ENCODE results near the gene IPO9.
A peak's percentile ranks its signal among the peaks of the same experiment; 100 is the strongest.
"Not testable (repeated sequence)": the region's sequence is repeated elsewhere in the genome, so short reads cannot be mapped to it uniquely, and the experiment has no call there.

IPO9 gene

DNA sequence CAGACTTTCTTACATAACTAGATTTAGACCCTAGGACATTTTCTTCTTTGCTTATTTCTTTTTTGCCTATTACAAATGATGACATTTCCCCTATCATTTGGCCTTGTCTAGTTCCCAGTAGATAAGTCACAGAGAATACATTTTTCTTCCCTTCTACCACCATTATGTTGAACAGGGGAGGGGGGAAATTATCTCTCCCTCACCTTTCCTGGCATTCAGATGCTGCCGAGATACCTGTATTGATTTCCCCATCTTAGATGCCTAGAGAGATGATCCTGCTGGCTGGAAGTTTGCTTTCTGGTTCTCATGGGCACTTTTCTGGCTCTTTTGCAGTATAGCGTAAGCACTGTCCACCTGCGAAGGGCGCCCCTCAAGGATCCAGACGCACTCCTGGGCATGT, 5.7 kb downstream of the IPO9 start:
- WGBS, result 94% methylated on average over 5 of the region's 5 CpGs
- Histone ChIP-seq H3K4me1 (ENCODE audit: control insufficient read depth, insufficient read depth, low read depth, low read length) (no peaks in the 10 kb centered on the region), H2BK15ac (ENCODE audit: low read depth, poor library complexity, severe bottlenecking) (no peak overlapping the region), H3K14ac (ENCODE audit: low read length in 2 of 2) (no peak overlapping the region), H4K8ac (ENCODE audit: low read length) (no peak overlapping the region), H2BK120ac (ENCODE audit: low read depth, low read length) (no peak overlapping the region), H3K23ac (ENCODE audit: low read length in 2 of 2) (no peak overlapping the region), H3K4me2 (ENCODE audit: low read length, poor library complexity, severe bottlenecking) (no peak overlapping the region), H3K9ac (ENCODE audit: low read length) (no peak overlapping the region), H3K79me1 (replicated peaks; ENCODE audit: low read length, poor library complexity, severe bottlenecking) (peaks cover 2% of the 10 kb centered on the region), H3K9me3 (ENCODE audit: control insufficient read depth, low read length) (no peaks in the 10 kb centered on the region), H3K36me3 (ENCODE audit: control insufficient read depth in 1 of 2, insufficient read depth in 2 of 2, low read depth in 1 of 2, low read length in 2 of 2) (peaks cover 2 to 11% of the 10 kb centered on the region in 2 experiments), H3K18ac (ENCODE audit: low read depth in 1 of 2, low read length in 2 of 2) (no peak overlapping the region), H3K27ac (ENCODE audit: low read length, poor library complexity, severe bottlenecking) (no peak overlapping the region), H2BK5ac (ENCODE audit: low read depth, low read length, poor library complexity, severe bottlenecking) (no peak overlapping the region), H2BK12ac (ENCODE audit: low read length in 2 of 2) (no peak overlapping the region), H2AFZ (ENCODE audit: low read depth, low read length) (no peak overlapping the region), H3K4me3 (ENCODE audit: insufficient read depth in 1 of 2, low read depth in 1 of 2, low read length in 2 of 2) (no peak overlapping the region), H4K91ac (ENCODE audit: low read length) (no peak overlapping the region), H3K27me3 (ENCODE audit: control insufficient read depth in 1 of 2, insufficient read depth in 1 of 2, low read length in 2 of 2) (no peaks in the 10 kb centered on the region), H2AK5ac (ENCODE audit: low read length, severe bottlenecking) (no peak overlapping the region), H3K4ac (ENCODE audit: low read depth in 1 of 2, low read length in 2 of 2) (no peak overlapping the region)
- no peak for DNase-seq

DNA sequence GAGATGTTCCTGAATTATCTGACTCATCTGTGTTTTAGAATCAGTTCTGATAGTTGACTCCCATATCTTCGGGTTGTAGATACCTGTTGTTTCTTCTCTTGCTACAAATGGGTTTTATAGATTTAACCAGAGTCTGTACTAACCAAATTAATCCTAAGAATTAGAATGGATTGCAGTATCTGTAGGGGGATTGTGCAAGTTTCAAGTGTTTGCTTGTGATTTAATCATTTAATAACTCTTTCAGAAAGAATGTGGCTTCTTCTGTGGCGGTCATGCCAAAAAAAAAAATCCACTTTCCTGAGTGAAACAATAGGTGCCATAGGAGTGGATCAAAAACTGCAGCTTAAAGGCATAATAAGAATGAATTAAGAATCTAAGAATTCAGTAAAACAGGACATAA, 9.4 kb downstream of the IPO9 start:
- no peak overlapping the region for H2BK5ac ChIP-seq (ENCODE audit: low read depth, low read length, poor library complexity, severe bottlenecking)

GRCh38 chr1:201839089-201839488, 10.1 kb downstream of the IPO9 start:
- not testable (repeated sequence) for H2AK5ac ChIP-seq (ENCODE audit: low read length, severe bottlenecking); H3K14ac ChIP-seq (ENCODE audit: low read length in 2 of 2); H2BK15ac ChIP-seq (ENCODE audit: low read depth, poor library complexity, severe bottlenecking); H3K4me1 ChIP-seq (ENCODE audit: control insufficient read depth, insufficient read depth, low read depth, low read length); H3K4ac ChIP-seq (ENCODE audit: low read depth in 1 of 2, low read length in 2 of 2); H3K4me3 ChIP-seq (ENCODE audit: insufficient read depth in 1 of 2, low read depth in 1 of 2, low read length in 2 of 2); H2AFZ ChIP-seq (ENCODE audit: low read depth, low read length); H3K27me3 ChIP-seq (ENCODE audit: control insufficient read depth in 1 of 2, insufficient read depth in 1 of 2, low read length in 2 of 2); H3K18ac ChIP-seq (ENCODE audit: low read depth in 1 of 2, low read length in 2 of 2); H3K27ac ChIP-seq (ENCODE audit: low read length, poor library complexity, severe bottlenecking); H3K9me3 ChIP-seq (ENCODE audit: control insufficient read depth, low read length); H3K23ac ChIP-seq (ENCODE audit: low read length in 2 of 2); H2BK12ac ChIP-seq (ENCODE audit: low read length in 2 of 2); H2BK5ac ChIP-seq (ENCODE audit: low read depth, low read length, poor library complexity, severe bottlenecking); DNase-seq; H2BK120ac ChIP-seq (ENCODE audit: low read depth, low read length); H3K4me2 ChIP-seq (ENCODE audit: low read length, poor library complexity, severe bottlenecking); H3K9ac ChIP-seq (ENCODE audit: low read length); H4K91ac ChIP-seq (ENCODE audit: low read length)
- Histone ChIP-seq H3K79me1 (replicated peaks; ENCODE audit: low read length, poor library complexity, severe bottlenecking) (peaks cover 11% of the 10 kb centered on the region), H4K8ac (ENCODE audit: low read length) (peak overlapping the region; percentile 64), H3K36me3 (ENCODE audit: control insufficient read depth in 1 of 2, insufficient read depth in 2 of 2, low read depth in 1 of 2, low read length in 2 of 2) (peaks cover 6 to 15% of the 10 kb centered on the region in 2 experiments)
- 97% methylated on average over 9 of the region's 10 CpGs for WGBS

More for the DNA sequence above, 9.4 kb downstream of the IPO9 start:
- Histone ChIP-seq H2BK12ac (ENCODE audit: low read length in 2 of 2) (no peak overlapping the region), H3K27ac (ENCODE audit: low read length, poor library complexity, severe bottlenecking) (no peak overlapping the region), H3K18ac (ENCODE audit: low read depth in 1 of 2, low read length in 2 of 2) (no peak overlapping the region), H2AFZ (ENCODE audit: low read depth, low read length) (no peak overlapping the region), H2BK120ac (ENCODE audit: low read depth, low read length) (no peak overlapping the region), H3K27me3 (ENCODE audit: control insufficient read depth in 1 of 2, insufficient read depth in 1 of 2, low read length in 2 of 2) (no peaks in the 10 kb centered on the region), H3K9me3 (ENCODE audit: control insufficient read depth, low read length) (no peaks in the 10 kb centered on the region), H3K36me3 (ENCODE audit: control insufficient read depth in 1 of 2, insufficient read depth in 2 of 2, low read depth in 1 of 2, low read length in 2 of 2) (peaks cover 6 to 15% of the 10 kb centered on the region in 2 experiments), H3K23ac (ENCODE audit: low read length in 2 of 2) (no peak overlapping the region), H3K4ac (ENCODE audit: low read depth in 1 of 2, low read length in 2 of 2) (no peak overlapping the region), H3K4me3 (ENCODE audit: insufficient read depth in 1 of 2, low read depth in 1 of 2, low read length in 2 of 2) (no peak overlapping the region), H2BK15ac (ENCODE audit: low read depth, poor library complexity, severe bottlenecking) (no peak overlapping the region), H4K8ac (ENCODE audit: low read length) (no peak overlapping the region), H4K91ac (ENCODE audit: low read length) (no peak overlapping the region), H2AK5ac (ENCODE audit: low read length, severe bottlenecking) (no peak overlapping the region), H3K4me1 (ENCODE audit: control insufficient read depth, insufficient read depth, low read depth, low read length) (peaks cover 2% of the 10 kb centered on the region), H3K4me2 (ENCODE audit: low read length, poor library complexity, severe bottlenecking) (no peak overlapping the region), H3K9ac (ENCODE audit: low read length) (no peak overlapping the region), H3K79me1 (replicated peaks; ENCODE audit: low read length, poor library complexity, severe bottlenecking) (peaks cover 13% of the 10 kb centered on the region), H3K14ac (ENCODE audit: low read length in 2 of 2) (no peak overlapping the region)
- WGBS, result 100% methylated on average over 1 of the region's 2 CpGs
- DNase-seq, result no peak

DNA sequence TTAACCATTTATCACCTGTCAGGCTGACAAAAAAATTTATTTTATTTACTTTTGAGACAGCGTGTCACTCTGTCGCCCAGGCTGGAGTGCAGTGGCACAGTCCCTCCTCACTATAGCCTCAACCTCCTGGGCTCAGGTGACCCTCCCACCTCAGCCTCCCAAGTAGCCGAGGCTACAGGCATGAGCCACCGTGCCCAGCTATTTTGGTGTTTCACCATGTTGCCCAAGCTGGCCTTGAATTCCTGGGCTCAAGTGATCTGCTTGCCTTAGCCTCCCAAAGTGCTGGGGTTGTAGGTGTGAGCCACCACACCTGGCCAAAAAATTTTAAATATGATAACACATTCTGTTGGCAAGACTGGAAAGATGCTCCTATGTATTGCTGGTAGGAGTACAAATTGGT, 11.1 kb downstream of the IPO9 start:
- Histone ChIP-seq H3K4ac (ENCODE audit: low read depth in 1 of 2, low read length in 2 of 2) (no peak overlapping the region), H4K91ac (ENCODE audit: low read length) (no peak overlapping the region), H2BK5ac (ENCODE audit: low read depth, low read length, poor library complexity, severe bottlenecking) (no peak overlapping the region), H3K27ac (ENCODE audit: low read length, poor library complexity, severe bottlenecking) (no peak overlapping the region), H3K9me3 (ENCODE audit: control insufficient read depth, low read length) (no peaks in the 10 kb centered on the region), H2AFZ (ENCODE audit: low read depth, low read length) (no peak overlapping the region), H3K23ac (ENCODE audit: low read length in 2 of 2) (no peak overlapping the region), H3K36me3 (ENCODE audit: control insufficient read depth in 1 of 2, insufficient read depth in 2 of 2, low read depth in 1 of 2, low read length in 2 of 2) (peaks cover 3 to 10% of the 10 kb centered on the region in 2 experiments), H3K27me3 (ENCODE audit: control insufficient read depth in 1 of 2, insufficient read depth in 1 of 2, low read length in 2 of 2) (no peaks in the 10 kb centered on the region), H3K4me2 (ENCODE audit: low read length, poor library complexity, severe bottlenecking) (no peak overlapping the region), H2AK5ac (ENCODE audit: low read length, severe bottlenecking) (no peak overlapping the region), H3K4me1 (ENCODE audit: control insufficient read depth, insufficient read depth, low read depth, low read length) (peaks cover 2% of the 10 kb centered on the region), H3K4me3 (ENCODE audit: insufficient read depth in 1 of 2, low read depth in 1 of 2, low read length in 2 of 2) (no peak overlapping the region), H2BK15ac (ENCODE audit: low read depth, poor library complexity, severe bottlenecking) (no peak overlapping the region), H3K18ac (ENCODE audit: low read depth in 1 of 2, low read length in 2 of 2) (peak overlapping the region in 1 of 2 experiments; percentile 5), H2BK12ac (ENCODE audit: low read length in 2 of 2) (no peak overlapping the region), H2BK120ac (ENCODE audit: low read depth, low read length) (no peak overlapping the region), H4K8ac (ENCODE audit: low read length) (no peak overlapping the region), H3K14ac (ENCODE audit: low read length in 2 of 2) (no peak overlapping the region), H3K9ac (ENCODE audit: low read length) (no peak overlapping the region), H3K79me1 (replicated peaks; ENCODE audit: low read length, poor library complexity, severe bottlenecking) (peaks cover 11% of the 10 kb centered on the region)
- no peak for DNase-seq
- WGBS, result 99% methylated on average over 4 of the region's 4 CpGs
